Fibroblast of mammary gland (primary cell): ENCODE measurements around the gene NDUFC1.

Experiments used
- DNase-seq: peaks from one replicate; pipeline ENCODE4 v3.0.0-alpha.2; 2010; ENCODE audit warnings: low read depth
- H3K4me3 ChIP-seq: 2 replicates; pipeline ENCODE4 v1.5.1; 2011; ENCODE audit warnings: low read depth, mild to moderate bottlenecking, low read length, moderate library complexity; ENCODE audit not compliant: control insufficient read depth
- TF ChIP-seq, protein P1 (sequence below): conservative IDR thresholded peaks from 2 replicates; pipeline ENCODE4 v1.5.1; 2011; ENCODE audit warnings: low read depth, low read length, inconsistent platforms; ENCODE audit not compliant: control insufficient read depth, insufficient read depth

NDUFC1 gene

DNA sequence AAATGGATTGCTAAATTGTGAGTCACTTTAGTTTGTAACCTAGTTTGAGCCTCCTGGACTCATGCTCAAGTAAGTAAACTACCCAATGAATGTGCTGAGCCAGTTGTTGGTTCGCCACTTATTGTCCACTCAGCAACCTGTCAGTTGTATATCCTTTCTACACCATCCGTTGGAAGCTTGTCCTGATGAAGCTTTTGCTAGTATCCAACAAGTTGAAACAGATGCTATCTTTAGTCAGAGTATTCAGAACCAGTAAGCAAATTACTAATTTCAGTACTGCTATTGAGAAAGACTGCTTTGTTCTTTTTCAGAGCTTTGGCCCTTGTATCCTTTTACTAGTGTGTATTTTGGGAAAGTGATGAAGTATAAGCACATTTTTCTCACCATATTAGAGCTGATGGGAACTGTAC lies 5.3 kb downstream of the NDUFC1 start:
- DNase-seq = peak; percentile 59
- TF ChIP-seq, protein P1, sequence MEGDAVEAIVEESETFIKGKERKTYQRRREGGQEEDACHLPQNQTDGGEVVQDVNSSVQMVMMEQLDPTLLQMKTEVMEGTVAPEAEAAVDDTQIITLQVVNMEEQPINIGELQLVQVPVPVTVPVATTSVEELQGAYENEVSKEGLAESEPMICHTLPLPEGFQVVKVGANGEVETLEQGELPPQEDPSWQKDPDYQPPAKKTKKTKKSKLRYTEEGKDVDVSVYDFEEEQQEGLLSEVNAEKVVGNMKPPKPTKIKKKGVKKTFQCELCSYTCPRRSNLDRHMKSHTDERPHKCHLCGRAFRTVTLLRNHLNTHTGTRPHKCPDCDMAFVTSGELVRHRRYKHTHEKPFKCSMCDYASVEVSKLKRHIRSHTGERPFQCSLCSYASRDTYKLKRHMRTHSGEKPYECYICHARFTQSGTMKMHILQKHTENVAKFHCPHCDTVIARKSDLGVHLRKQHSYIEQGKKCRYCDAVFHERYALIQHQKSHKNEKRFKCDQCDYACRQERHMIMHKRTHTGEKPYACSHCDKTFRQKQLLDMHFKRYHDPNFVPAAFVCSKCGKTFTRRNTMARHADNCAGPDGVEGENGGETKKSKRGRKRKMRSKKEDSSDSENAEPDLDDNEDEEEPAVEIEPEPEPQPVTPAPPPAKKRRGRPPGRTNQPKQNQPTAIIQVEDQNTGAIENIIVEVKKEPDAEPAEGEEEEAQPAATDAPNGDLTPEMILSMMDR = no peak
- H3K4me3 ChIP-seq = no peak overlapping the region

DNA sequence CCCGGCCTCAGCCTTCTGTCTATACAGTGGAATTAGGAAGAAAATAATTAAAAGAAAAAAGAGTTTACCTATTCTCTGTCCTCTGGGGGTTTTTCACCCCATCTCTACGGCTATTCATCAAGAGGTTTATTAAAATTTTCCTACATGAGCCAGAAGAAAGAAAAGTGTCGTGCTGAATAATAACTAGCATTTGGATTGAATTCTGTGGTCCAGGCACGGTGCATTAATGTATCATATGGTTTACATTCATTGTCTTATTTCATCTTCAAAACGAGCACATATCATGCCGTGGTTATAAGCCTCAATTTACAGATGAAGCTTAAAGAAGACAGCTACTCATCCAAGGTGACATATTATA lies 6.4 kb downstream of the NDUFC1 start:
- no peak for DNase-seq
- TF ChIP-seq, protein P1 = no peak
- H3K4me3 ChIP-seq = peak overlapping the region; percentile 88

DNA sequence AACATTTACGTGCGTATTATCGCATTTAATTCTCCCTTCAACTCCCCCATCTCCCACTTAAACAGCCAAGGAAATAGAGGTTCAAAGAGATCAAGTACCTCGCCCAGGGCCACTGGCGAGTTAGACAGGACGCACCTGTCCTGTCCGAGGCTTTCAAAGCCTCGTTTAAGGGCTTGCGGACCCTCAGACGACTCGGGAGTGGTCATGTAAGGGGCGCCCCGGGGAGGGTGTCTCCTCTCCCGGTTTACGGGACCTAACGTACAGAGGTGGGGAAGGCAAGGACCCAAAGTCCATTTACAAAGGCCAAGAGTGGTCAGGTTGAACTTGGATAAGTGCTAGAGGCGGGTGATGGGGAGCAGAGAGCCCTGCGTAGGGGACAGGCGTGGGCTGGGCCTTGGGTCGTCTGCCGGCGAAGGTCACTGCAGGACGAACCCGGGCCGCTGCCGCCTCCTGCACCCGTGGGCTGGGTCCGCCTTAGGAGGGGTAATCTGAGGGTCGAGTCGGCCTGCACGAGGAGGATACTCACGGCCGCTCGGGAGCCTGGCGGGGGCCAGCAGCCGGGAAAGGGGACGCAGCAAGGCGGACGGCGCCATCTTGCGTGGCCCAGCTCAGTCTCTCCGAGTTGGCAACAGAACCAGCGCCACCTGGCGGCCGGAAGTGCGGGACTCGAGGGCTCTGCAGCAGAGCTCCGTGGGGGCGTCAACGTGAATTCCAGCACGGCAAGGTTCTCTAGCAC lies 6.9 kb downstream of the NDUFC1 start:
- DNase-seq = peak; percentile 88
- TF ChIP-seq, protein P1 = peak; percentile 86
- H3K4me3 ChIP-seq = peak overlapping the region; percentile 88

DNA sequence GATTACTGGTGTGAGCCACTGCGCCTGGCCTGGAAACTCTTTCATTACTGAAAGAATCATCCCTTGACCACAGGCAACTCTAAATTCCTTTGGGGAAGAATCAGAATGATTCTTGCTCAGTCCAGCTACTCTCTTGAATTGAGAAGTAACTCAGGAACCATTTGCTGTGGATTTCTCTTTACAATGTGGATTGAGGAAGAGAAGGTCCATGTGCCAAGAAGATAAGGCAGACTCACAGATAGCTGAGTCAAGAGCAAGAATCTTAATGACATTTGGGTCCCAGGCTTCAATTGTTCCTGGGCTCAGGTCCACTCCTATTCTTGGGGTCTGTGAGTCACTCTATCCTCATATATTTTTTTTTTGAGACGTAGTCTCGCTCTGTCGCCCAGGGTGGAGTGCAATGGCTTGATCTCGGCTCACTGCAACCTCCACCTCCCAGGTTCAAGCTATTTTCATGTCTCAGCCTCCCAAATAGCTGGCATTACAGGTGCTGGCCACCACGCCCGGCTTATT lies 16.0 kb downstream of the NDUFC1 start:
- no peak for DNase-seq
- TF ChIP-seq, protein P1 = no peak
- no peak overlapping the region for H3K4me3 ChIP-seq

DNA sequence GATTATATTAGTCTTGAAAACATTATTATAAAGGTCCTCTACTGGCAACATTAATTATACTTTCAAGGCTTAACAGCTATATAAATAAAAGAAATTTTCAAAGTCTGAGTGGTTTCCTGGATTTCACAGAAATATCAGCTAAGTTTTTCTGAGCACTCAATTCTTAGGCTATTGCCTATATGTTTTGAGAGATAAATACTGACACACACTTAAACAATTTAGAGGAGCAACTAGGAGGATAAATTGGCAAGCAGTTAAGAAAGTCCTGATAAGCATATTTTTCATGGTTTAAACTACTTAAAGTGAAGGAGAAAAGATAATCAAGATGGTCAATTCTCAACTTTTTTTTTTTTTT lies 19.6 kb downstream of the NDUFC1 start:
- TF ChIP-seq, protein P1 = no peak
- no peak for DNase-seq
- no peak overlapping the region for H3K4me3 ChIP-seq

GRCh38 chr4:139282065-139282720 lies 20.1 kb downstream of the NDUFC1 start:
- TF ChIP-seq, protein P1 = no peak
- DNase-seq = peak; percentile 4
- H3K4me3 ChIP-seq = no peak overlapping the region
